ENCODE measurements around the gene ENTREP3. TPM values are rescaled to one million over a fixed set of nuclear protein-coding genes. Genes with fewer than 3 reads are reported as not detected.
A peak's percentile ranks its signal among the peaks of the same experiment; 100 is the strongest.
"Not testable (repeated sequence)": the region's sequence is repeated elsewhere in the genome, so short reads cannot be mapped to it uniquely, and the experiment has no call there.

ENTREP3 gene
- total RNA-seq, 1 donor from 2014 or later = 13.1 TPM

DNA sequence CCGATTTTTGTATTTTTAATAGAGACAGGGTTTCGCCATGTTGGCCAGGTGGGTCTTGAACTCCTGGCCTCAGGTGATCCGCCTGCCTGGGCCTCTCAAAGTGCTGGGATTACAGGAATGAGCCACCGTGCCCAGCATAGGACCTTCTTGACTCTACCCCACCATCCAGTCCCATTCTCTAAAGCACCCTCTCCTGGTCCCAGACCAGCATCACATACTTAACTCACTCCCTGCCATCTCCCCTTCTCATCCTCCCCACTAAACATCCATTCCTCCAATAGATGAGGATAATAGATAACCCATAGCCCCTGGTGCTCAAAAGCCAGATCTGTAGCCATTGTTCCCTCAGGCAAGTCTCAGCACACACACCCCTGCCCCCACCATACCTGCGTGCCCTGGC, 2.1 kb downstream of the ENTREP3 start:
- no peak for DNase-seq (ENCODE audit: low read depth)

DNA sequence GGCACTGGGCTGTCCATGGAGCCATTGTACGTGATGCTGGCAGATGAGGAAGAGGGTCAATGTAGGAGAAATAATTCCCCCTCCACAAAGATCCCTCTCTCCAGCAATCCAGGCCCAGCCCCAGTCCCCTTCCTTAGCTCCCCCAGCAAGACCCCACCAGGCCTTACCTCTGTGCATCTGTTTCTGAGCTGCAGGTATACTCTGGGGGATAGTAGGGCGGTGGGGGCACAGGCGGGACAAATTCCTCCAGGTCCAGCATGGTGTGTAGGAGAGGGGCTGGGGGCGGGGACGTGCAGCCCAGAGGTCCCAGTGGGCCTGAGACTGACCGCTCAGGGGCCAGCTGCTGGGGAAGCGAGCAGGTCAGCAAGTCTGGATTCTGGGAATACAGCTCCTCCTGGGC, 3.7 kb downstream of the ENTREP3 start:
- DNase-seq (ENCODE audit: low read depth) = no peak

DNA sequence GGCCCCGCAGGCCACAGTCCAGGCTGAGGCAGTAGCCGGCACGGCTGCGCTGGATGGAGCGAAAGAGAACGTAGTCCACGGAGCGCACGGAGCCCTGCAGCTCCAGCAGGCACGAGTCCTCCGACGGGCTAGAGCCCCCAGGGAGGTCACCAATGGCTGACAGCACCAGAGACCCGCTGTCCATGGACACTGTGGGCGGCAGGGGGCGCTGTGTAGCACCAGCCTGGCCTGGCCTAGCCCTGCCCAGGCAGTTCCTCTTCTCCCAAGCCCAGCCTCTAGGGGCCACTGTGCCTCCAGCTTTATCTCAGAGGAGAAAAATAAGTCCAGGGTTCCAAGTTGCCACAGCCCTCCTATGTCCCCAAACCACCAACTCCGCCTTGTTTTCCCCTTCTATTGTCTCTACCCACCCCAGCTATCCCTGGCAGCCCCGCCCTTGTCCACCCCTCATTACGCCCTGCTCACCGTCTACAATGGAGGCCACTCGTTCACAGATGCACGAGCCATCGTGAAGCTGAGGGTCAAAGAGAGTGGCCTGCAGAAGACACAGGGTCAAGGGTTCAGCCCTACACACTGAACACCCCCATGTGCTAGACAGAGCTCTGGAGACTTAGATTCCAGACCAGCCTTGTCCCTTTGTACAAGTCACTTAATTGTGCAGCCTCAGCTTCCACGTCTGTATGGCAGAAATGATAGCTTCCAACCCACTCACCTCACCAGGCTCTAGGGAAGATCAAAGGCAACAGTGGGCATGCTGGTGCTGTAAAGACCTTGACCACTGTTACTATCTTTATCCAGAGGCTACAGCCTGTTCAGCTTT, 4.4 kb downstream of the ENTREP3 start:
- DNase-seq (ENCODE audit: low read depth) = peak; percentile 93

DNA sequence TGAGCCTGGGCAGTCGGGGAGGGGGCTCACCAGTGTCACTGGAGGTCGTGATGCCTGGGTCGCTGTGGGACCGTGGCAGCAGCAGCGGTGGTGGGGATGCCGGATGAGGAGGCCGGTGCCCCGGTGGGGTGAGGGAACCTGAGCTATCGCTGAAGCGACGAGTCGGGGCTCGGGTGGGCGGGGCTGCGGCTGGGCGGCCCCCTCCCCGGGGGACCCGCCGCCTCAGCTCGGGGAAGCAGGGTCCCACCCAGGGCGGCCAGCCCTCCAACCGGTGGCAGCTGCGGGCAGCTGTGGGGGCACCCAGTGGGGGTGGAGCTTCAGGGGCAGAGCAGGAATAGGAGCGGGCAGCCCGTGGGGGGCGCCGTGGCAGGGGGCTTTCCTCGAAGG, 5.0 kb downstream of the ENTREP3 start:
- DNase-seq (ENCODE audit: low read depth) = no peak

DNA sequence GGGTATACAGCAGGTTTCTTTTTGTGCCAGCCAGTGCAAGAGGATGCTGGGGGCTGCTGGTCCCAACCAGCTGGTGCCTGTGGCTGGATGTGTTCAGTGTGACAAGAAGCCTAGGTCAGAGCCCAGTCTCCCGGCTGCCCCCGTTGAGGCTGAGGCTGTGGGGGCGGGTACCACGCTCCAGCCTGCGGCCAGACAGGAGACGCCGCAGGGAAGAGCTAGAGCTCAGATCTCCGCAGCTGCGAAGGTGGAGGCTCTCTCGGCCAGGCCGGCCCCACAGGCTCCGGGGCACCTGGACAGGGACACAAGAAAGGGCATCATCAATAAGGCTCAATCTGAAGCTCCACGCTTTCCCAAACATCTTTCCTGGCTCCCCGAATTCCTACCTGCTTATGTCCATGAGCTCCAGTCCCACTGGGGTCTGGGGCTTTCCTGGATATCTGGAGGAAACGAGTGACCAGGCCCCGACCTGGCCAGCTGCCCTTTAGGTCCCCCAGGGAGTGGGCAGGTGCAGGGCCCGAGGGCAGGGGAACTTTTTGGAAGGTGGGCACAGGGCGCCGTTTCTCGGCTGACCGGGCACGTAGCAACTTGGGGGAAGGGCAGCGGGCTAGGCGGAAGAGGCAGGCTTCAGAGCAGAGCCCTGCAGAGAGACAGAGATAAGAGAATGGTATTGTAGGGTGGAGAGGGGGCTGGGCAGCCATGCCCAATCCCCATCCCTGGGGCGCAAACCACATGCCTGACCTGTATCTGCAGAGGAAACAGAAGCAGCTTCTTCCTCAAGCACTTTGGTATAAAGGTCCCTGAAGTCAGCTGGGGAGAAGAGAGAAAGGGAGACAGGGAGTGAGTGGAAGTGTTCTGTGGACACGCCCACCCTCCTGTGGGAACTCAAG, 7.4 kb downstream of the ENTREP3 start:
- DNase-seq (ENCODE audit: low read depth) = no peak

DNA sequence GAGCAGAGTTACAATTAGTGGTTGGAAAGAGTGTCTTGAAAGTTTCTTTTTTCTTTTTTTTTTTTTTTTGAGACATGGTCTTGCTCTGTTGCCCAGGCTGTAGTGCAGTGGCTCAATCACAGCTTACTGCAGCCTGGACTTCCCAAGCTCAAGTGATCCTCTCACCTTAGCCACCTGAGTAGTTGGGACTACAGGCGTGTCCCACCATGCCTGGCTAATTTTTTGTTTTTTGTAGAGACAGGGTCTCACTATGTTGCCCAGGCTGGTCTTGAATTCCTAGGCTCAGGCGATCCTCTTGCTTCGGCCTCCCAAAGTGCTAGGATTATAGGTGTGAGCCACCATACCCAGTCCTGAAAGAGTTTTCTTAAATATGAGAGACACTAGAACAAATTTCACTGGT, 8.5 kb downstream of the ENTREP3 start:
- not testable (repeated sequence) for DNase-seq (ENCODE audit: low read depth)

DNA sequence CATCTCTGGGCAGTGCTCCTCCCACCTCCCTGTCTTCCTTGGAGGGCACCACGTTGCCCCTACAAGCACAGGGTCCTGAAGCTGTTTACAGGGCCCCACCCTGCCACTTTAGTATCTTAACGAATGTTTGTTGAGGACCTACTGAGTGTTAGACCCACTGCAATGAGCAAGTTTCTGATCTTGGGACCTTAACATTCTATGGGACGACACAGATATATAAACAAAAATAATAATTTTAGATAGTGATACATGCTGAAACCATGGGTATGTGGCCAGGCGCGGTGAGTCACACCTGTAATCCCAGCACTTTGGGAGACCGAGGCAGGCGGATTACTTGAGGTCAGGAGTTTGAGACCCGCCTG, 10.1 kb downstream of the ENTREP3 start:
- no peak for DNase-seq (ENCODE audit: low read depth)

DNA sequence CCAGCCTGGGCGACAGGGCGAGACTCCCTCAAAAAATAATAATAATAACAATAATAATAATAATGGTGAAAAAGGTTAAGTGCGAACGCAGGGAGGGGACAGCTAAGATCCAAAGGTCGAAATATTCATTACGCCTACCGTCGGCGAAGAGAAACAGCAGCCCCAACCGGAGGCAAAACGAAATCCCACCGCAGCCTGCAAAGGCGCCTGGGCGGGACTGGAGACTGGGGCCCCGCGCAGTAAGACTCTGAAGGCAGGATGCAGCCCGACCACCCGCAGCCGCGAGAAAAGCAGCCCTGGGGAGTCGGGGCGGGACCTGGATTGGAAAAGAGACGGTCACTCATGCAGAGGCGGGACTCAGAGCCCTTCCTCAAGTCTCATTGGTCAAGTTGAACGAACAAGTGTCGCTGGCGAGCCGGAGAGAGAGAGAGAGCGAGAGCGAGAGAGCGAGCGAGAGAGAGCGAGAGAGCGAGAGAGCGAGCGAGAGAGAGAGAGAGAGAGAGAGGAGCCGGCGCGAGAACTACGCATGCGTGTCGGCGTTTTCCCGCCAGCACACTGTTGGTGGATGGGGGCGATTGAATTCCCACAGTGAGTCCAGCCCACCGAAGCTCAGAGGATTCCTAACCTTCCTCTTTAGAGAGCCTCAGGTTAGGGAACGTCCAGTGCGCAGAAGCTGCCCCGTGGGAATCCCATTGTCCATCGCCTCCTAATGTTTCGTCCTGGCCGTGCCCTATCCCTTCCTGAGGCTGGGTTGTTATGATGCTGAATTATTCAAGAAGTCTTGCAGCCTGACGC, 10.7 kb downstream of the ENTREP3 start:
- peak; percentile 100 for DNase-seq (ENCODE audit: low read depth)

DNA sequence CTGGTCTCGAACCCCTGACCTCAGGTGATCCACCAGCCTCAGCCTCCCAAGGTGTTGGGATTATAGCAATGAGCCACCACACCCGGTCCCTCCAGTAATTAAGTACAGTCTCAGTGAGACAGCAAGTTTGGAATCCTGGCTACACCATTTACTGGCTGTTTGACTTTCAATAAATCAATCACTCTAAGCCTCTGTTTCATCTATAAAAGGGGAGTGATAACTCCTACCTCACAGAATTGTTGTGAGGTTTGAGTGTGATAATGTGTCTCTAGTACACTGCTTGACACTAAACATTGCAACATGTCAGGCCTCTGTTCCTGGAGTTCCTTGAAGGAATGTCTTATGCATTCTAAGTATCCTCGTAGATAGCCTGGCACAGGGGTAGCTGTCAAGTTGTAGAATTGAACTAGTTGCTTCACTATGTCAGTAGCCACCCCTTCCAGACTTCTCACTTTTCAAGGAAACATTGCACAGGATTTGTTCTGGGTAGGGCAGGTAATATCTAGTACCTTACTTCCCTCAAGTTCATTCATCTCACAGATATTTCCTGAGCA, 12.4 kb downstream of the ENTREP3 start:
- DNase-seq (ENCODE audit: low read depth) = no peak

DNA sequence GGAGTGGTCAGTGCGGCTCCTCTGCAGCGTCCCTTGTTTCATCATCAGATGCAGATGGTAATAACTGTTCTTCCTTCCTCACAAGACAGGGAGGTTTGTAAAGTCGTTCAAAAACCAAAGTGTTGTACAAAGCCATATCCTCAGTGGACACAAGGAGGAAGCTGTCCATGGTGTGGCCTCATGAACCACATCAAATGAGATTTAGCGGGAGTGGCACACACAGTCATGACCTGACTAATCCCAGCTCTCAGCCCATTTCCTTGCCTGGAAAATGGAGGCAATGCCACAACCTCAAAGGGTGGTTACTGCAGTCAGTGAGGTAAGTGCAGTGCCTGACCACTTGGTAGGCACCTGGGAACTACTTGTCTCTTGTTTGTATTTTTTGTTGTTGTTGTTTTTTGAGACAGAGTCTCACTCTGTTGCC, 13.4 kb downstream of the ENTREP3 start:
- DNase-seq (ENCODE audit: low read depth) = no peak

DNA sequence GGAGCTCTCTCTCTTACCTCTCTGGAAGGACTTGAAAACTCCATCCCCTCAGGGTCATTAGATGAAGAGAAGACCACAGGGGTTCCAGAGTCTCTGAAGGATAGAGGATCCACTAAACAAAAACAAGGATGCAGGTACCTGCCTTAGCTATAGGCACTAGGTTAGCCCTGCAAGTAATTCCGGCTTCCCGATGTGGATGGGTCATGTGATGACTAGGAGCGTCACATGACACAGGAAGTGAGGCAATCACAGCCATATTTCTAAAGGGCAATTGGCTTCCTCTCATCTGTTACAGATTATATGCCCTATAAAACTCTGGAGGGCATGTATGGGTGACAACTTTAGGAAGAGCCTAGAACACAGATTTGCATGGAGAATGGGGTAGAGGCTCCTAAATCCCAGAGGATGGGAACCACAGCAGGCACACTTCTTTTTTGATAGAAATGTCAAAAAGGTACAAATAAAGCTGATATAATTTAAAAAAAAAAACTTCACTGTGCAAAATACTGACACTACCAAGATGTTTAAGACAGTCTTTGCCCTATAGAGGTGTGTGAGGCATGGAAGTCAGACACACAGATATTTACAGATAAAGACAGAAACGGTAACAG, 14.1 kb downstream of the ENTREP3 start:
- peak; percentile 81 for DNase-seq (ENCODE audit: low read depth)

DNA sequence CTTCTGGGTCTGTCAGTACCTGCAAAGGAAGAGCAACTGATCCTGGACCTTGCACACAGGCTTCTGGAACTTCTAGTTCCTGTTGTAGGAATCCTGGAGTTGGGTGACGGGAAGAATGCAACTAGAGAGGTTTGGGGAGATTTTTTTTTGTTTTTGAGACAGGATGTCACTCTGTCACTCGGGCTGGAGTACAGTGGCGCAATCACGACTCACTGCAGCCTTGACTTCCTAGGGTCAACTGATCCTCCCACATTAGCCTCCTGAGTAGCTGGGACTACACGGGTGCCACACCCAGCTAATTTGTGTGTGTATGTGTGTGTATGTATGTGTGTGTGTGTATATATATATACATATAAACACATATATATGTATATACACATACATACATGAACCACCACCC, 18.8 kb downstream of the ENTREP3 start:
- DNase-seq (ENCODE audit: low read depth) = no peak

DNA sequence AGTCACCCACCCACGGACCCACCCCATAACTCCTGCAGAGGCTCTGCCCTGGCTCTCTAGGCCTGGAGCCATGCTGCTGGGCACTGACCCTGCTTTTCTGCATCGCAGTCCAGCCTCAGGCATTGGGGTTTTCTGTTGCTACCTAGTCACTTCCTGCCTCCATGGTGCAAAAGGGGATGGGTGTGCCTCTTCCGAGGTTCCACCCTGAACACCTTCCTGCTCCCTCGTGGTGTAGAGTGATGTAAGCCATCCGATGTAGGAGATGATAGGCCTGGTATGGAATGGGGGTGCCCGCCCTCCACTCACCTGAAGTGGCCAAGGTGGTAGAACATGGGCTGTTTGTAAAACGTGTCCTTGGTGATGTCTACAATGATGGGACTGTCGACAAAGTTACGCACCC, 19.9 kb downstream of the ENTREP3 start:
- DNase-seq (ENCODE audit: low read depth) = not testable (repeated sequence)

DNA sequence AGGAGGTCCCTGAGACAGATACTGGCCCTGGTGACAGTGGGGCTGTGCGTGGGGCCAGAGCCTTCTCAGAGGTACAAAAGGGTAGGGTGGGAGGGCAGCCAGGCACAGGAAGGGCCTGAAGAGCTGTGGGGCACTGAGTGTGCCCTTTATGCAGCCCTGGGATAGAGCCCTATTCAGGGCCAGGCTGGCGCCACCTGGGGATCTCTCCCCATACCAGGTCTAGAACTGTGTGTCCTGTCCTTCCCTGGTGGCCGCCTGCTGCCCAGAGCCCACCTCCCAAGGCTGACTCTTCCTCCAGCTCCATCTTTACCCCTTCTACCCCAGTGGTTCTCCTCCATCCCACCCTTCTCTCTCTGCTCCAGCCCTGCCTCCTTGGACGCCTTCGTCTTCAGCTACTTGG, 21.8 kb downstream of the ENTREP3 start:
- not testable (repeated sequence) for DNase-seq (ENCODE audit: low read depth)

DNA sequence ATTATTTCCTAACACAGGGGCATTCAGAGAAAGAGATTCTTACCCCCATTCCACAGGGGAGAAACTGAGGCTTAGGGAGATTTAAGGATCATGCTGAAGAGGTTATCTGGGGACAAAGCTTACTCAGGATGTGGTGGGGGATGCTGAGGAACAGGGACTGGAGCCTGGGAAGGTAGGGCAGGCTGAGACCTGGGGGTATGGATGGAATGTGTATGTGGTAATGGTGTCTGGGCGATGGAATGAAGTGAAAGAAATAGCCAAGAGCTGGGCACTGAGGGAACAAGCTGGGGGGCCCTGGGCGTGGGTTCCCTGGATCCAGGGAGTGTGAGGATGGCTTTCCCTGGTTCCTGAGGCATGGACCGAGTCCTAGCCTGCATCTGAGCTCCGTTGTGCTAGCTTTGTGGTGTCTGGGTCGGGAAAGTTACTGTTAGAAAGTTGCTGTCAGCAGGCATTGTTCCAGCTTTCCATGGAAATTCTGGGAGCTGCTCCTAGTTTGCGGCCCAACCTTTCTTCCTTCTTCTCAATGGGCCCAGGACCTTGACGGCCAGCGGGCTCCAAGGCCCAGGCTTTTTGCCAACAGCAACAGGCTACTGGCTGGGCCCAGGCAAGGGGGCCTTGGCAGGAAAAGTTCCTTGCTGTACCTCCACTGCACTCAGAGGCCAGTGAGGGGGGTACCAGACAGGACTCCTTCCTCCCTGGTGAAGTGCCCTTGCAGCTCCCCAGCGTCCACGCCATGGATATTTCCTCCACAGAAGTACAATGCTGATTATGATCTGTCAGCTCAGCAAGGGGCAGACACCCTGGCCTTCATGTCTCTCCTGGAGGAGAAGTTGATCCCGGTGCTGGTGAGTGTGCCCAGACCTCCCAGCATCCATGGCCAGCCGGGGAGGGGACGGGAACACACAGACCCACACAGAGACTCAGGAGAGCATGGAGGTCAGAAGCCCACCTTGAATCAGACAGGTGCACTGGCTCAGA, 23.0 kb downstream of the ENTREP3 start:
- DNase-seq (ENCODE audit: low read depth) = not testable (repeated sequence)

DNA sequence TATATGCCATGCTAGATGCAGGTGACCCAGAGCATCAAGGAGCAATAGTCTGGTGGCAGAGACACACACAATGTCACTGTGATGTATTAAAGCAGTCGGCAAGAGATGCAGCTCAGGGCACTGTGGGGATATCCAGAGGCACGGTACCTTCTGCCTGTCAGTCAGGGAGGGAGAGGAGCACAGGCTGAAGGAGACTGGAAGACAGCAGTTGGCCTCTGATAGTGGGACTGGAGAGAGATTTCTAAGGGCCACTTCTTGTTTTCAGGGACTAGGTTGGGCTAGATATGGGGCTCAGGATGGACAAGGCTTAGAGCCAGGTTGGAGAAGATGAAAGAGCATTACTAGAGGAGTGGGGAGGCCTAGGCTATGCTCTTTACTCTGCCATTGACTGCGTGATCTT, 24.0 kb downstream of the ENTREP3 start:
- DNase-seq (ENCODE audit: low read depth) = not testable (repeated sequence)

DNA sequence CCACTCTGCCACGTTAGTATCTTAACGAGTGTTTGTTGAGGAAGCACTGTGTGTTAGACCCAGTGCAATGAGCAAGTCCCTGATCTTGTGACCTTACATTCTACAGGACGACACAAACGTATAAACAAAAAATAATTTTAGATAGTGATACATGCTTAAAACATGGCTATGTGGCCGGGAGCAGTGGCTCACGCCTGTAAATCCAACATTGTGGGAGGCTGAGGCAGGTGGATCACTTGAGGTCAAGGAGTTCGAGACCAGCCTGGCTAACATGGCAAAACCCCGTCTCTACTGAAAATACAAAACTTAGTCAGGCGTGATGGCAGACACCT, 27.2 kb downstream of the ENTREP3 start:
- DNase-seq (ENCODE audit: low read depth) = no peak

DNA sequence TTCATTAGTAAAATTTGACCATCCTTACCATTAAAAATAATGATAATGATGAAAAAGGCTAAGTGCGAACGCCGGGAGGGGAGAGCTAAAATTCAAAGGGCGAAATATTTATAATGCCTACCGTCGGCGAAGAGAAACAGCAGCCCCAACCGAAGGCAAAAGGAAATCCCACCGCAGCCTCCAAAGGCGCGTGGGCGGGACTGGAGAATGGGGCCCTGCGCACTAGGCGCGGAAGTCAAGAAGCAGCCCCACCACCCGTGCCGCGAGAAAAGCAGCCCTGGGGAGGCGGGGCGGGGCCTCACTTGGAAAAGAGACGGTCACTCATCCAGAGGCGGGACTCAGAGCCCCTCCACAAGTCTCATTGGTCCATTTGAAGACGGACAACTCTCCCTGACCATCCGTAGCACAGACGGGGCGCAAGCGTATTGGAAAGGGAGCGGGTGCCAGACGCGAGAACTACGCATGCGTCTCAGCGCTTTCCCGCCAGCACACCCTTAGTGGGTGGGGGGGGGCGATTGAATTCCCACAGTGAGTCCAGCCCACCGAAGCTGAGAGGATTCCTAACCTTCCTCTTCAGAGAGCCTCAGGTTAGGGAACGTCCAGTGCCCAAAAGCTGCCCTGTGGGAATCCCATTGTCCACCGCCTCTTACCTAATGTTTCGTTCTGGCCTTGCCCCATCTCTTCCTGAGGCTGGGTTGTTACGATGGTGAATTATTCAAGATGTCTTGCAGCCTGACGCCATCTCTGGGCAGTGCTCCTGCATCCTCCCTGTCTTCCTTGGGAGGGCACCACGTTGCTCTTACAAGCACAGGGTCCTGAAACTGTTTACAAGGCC, 27.8 kb downstream of the ENTREP3 start:
- peak; percentile 100 for DNase-seq (ENCODE audit: low read depth)

DNA sequence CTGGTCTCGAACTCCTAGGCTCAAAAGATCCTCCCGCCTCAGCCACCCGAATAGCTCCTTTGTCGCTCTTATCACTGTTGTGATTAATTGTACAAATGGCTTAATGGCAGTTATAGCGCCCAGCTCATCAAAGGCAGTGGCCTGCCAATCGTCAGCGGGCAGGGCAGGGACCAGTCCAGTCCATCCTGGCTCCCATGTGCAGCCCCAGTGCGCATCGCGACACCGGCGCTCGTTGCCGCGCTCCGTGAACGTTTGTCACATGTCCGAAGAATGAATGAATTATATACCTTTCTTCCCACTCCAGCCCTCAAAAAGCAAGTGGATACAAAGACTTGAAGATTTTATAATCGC, 28.4 kb downstream of the ENTREP3 start:
- DNase-seq (ENCODE audit: low read depth) = peak; percentile 71
